ENCODE data around the gene DEDD2. TPM values are rescaled to one million over a fixed set of nuclear protein-coding genes. Genes with fewer than 3 reads are reported as not detected.

DEDD2 gene
- total RNA-seq, 1 donor from 2014 or later, result 27.1 TPM

- peak overlapping the region; percentile 73 for H3K4me3 Mint-ChIP-seq (ENCODE audit: unreplicated experiment)
- peaks cover 4% of the 10 kb centered on the region for H3K36me3 Mint-ChIP-seq (ENCODE audit: low read depth, unreplicated experiment)
- no peaks in the 10 kb centered on the region for H3K9me3 Mint-ChIP-seq (ENCODE audit: unreplicated experiment)
- no peak for DNase-seq (ENCODE audit: low spot score)
- peak overlapping the region; percentile 78 for H3K27ac Mint-ChIP-seq (ENCODE audit: unreplicated experiment)
- no peak for TF ChIP-seq CTCF (IDR thresholded peaks at IDR 0.05; ENCODE audit: unreplicated experiment)
- H3K27me3 Mint-ChIP-seq (ENCODE audit: unreplicated experiment), result peaks cover 19% of the 10 kb centered on the region
- H3K4me1 Mint-ChIP-seq (ENCODE audit: unreplicated experiment), result peaks cover 33% of the 10 kb centered on the region
These were observed 32.3 kb upstream of the DEDD2 start for GRCh38 chr19:42249769-42250168.

- no peak overlapping the region for H3K27ac Mint-ChIP-seq (ENCODE audit: unreplicated experiment)
- DNase-seq (ENCODE audit: low spot score), result no peak
- H3K36me3 Mint-ChIP-seq (ENCODE audit: low read depth, unreplicated experiment), result peaks cover 4% of the 10 kb centered on the region
- H3K4me3 Mint-ChIP-seq (ENCODE audit: unreplicated experiment), result no peak overlapping the region
- peaks cover 21% of the 10 kb centered on the region for H3K27me3 Mint-ChIP-seq (ENCODE audit: unreplicated experiment)
- TF ChIP-seq CTCF (IDR thresholded peaks at IDR 0.05; ENCODE audit: unreplicated experiment), result no peak
- peaks cover 39% of the 10 kb centered on the region for H3K4me1 Mint-ChIP-seq (ENCODE audit: unreplicated experiment)
- H3K9me3 Mint-ChIP-seq (ENCODE audit: unreplicated experiment), result no peaks in the 10 kb centered on the region
These were observed 31.8 kb upstream of the DEDD2 start for GRCh38 chr19:42249149-42249750.

GRCh38 chr19:42248270-42249148 is 31.0 kb upstream of the DEDD2 start:
- H3K9me3 Mint-ChIP-seq (ENCODE audit: unreplicated experiment), result no peaks in the 10 kb centered on the region
- TF ChIP-seq CTCF (IDR thresholded peaks at IDR 0.05; ENCODE audit: unreplicated experiment), result no peak
- DNase-seq (ENCODE audit: low spot score), result no peak
- H3K36me3 Mint-ChIP-seq (ENCODE audit: low read depth, unreplicated experiment), result peaks cover 4% of the 10 kb centered on the region
- peaks cover 23% of the 10 kb centered on the region for H3K27me3 Mint-ChIP-seq (ENCODE audit: unreplicated experiment)
- no peak overlapping the region for H3K4me3 Mint-ChIP-seq (ENCODE audit: unreplicated experiment)
- no peak overlapping the region for H3K27ac Mint-ChIP-seq (ENCODE audit: unreplicated experiment)
- peaks cover 40% of the 10 kb centered on the region for H3K4me1 Mint-ChIP-seq (ENCODE audit: unreplicated experiment)

GRCh38 chr19:42247640-42248199 is 30.2 kb upstream of the DEDD2 start:
- Mint-ChIP-seq H3K4me3 (ENCODE audit: unreplicated experiment) (no peak overlapping the region), H3K27ac (ENCODE audit: unreplicated experiment) (no peak overlapping the region), H3K27me3 (ENCODE audit: unreplicated experiment) (peaks cover 25% of the 10 kb centered on the region), H3K9me3 (ENCODE audit: unreplicated experiment) (no peaks in the 10 kb centered on the region), H3K36me3 (ENCODE audit: low read depth, unreplicated experiment) (peaks cover 2% of the 10 kb centered on the region), H3K4me1 (ENCODE audit: unreplicated experiment) (peaks cover 46% of the 10 kb centered on the region)
- no peak for TF ChIP-seq CTCF (IDR thresholded peaks at IDR 0.05; ENCODE audit: unreplicated experiment)
- DNase-seq (ENCODE audit: low spot score), result no peak

Measured in endothelial cell (in vitro differentiated cells).